NCI-H1417 treated with DMSO at 0.1 percent for 48 hours (cell line): ENCODE results near the gene CLEC19A.
A peak's percentile ranks its signal among the peaks of the same experiment; 100 is the strongest.

ENCODE experiments used
- DNase-seq: peaks from one replicate; lab custom pipeline; 2025; lab: John Stamatoyannopoulos, UW

CLEC19A gene

GRCh38 chr16:19285431-19285830 lies at the start of gene CLEC19A:
CLEC19A (plus strand) TSS chr16:19285731; CDS start chr16:19285852, 121 bp downstream.
- no peak for DNase-seq

DNA sequence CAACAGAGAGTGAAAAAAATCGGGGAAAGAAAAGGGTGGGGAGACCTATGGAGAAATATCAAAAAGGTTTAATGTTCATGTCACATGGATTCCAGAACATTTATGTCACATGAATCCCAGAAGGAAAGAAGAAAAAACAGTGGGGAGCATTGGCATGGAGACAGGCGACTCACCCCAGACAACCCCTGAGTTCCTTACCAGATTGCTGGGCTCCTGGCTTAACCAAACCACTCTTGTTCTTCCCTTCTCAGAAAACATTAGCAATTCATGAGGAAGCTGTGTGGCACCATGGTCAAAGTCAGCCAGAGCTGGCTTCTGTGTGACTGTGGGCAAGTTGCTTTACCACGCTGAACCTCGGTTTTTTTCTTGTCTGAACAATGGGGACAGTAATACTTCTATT lies 49.6 kb upstream of the CLEC19A start:
- no peak for DNase-seq

GRCh38 chr16:19236561-19237209 lies 48.8 kb upstream of the CLEC19A start:
- DNase-seq: no peak

DNA sequence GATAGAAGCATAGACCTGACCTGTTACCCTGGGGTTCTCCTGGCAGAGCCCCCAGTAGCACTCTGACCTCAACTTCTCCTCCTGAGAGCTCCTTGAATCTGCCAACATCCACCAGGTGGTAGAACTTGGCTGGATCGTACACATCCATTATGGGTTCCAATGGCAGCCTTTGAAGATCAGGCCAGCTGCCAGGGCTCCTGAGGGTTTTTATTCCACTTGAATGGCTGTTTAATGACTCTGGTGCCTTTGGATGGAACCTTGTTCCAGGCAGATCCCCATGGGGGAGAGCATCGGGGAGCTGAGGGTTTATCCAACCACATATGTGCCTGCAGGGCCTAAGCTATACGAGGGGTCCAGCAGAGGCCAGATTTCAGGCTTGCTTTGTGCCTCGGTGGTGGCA lies 47.1 kb upstream of the CLEC19A start:
- no peak for DNase-seq

DNA sequence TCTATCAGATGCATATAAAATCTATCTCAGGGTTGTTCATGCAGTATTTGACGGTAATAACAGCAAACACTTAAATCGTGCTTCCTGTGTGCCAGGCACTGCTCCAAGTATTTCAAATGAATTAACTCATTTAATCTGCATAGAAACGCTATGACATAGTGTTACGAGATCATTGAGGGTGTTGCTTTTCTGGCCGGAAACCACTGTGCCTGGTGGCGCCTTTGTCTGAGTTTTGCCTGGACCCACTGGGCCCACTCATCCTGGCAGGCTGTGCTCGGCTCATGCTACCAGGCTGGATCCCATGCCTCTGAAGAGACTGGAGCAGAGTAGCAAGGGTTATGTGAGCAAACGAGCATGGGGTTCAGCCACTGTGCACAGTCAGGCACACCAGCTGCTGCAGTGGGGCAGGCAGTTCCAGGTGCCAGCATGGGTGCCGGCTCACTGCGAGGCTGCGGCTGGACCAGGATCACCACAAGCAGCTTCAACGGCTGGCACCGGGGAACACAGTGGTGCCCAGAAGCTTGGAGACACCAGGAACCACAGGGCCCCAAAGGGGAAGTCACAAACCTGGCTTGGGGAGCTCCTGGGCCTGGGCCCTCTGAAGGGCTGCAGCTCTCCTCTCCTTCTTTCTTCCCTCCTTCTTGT lies 45.9 kb upstream of the CLEC19A start:
- no peak for DNase-seq

- no peak for DNase-seq
These were observed 45.0 kb upstream of the CLEC19A start for GRCh38 chr16:19240494-19240893.

DNA sequence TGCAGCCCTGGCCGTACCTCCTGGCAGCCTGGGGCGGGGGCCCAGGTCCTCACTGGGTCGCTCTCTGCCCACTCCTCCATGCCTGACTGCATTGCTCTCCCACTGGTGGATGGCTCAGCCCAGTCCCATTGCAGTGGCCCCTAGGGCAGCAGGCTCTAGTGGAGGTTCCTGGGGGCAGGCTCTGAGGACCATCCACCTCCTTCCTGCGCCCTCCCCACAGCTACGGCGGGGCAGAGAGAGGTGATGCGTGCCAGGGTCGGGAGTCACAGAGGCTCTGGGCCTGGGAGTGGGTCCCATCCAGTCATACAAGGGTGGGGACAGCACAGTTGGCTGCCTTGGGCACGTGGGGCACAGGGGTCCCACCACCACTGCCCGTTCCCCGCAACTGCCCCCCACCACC lies 44.0 kb upstream of the CLEC19A start:
- no peak for DNase-seq

DNA sequence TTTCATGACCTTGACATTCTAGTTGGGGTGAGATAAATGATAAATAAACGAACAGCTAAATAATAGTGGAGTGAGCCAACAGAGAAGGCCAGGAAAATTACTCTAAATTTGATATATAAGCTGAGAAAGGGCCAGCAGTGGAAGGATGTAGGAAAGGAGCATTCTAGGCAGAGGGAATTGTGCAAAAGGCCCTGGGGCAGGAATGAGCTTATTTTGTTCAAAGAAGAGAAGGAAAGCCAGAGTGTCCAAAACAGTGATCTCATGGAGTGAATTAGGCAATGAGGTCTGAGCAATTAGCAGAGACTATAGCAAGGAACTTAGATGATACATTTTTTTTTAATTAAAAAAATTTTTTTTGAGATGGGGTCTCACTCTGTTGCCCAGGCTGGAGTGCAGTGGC lies 43.3 kb upstream of the CLEC19A start:
- DNase-seq: no peak

- no peak for DNase-seq
These were observed 42.5 kb upstream of the CLEC19A start for GRCh38 chr16:19242987-19243575.

DNA sequence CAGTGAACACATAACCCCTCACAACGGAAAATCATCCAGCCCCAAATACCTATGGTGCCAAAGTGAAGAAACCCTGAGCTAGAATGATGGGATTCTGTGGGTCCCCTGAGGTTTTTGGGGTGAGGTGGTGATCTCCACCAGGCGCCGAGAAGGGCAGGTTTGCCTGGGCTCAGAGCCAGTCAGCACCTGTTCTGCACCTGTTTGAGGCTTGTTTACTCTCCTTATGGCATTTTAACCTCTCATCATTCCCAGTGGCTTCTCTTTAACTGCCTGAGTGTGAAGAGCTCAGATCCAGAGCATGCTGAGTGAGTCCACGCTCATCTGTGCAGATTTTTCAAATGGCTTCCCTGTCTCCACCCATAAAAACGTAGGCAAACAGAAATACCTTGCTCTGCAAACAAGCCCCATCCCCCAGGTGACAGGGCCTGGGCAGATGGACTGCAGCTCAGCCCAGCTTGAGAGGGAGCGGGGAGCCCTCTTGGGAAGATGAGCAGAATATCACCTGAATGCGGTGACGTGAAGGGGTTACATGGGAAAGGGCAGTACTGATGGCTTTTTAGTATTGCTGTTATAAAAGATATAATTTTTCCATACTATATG lies 40.1 kb upstream of the CLEC19A start:
- peak; percentile 76 for DNase-seq

GRCh38 chr16:19252904-19253303 lies 32.6 kb upstream of the CLEC19A start:
- DNase-seq: no peak

GRCh38 chr16:19254611-19255010 lies 30.9 kb upstream of the CLEC19A start:
- no peak for DNase-seq

DNA sequence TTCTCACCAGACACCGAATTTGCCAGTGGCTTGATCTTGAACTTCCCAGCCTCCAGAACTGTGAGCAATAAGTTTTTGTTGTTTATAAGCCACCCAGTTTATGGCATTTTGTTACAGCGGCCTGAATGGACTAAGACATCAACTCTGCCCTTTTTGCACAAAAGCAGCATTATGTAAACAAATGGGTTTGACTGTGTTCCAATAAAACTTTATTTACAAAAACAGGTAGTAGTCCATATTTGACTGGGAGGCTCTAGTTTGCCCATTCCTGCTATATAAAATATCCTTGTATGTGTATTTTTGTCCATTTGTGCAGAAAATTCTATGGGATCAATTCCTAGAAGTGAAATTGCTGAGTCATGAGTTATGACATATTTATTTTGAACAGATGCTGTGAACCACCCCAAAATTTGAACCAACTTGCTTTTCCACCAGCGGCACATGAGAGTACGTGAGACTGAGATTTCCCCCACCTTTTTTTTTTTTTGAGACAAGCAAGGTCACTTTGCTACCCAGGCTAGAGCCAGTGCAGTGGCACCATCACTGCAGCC lies 21.3 kb upstream of the CLEC19A start:
- no peak for DNase-seq

DNA sequence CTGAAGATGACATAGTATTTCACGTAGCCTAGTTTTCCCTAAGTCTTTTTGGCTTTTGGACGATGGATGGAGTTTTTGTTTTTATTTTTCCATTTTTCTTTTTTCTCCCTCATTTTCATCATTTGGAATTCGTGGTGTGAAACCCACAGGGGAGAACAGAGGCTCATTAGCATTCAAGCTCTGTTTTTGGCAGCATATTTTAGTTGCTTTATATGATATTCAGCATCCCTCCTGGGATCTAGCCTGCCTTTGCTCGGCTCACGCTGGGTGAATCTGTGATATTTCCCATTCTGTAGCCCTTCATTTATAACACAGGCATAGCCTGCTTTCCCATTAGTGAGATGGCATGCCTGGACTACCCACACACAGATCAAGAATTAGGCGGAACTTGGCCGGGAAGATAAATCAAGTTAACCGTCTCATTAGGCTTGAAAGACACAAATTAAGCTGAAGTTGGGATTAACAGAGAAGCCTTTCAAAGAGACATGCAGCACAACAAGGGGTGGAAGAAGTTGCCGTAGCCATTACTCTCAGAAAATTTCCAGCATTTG lies 20.1 kb upstream of the CLEC19A start:
- DNase-seq: no peak

DNA sequence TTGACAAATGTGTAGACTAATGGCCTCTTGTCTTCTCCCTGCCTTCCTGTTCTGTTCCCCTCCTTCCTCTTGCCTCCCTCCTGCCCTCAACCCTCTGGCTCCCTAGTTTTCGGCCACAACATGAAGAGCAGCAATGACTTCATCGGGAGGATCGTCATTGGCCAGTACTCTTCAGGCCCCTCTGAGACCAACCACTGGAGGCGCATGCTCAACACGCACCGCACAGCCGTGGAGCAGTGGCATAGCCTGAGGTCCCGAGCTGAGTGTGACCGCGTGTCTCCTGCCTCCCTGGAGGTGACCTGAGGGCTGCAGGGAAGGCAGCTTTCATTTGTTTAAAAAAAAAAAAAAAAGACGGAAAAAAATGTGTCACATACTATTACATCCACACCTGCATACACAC lies 18.8 kb upstream of the CLEC19A start:
- no peak for DNase-seq

DNA sequence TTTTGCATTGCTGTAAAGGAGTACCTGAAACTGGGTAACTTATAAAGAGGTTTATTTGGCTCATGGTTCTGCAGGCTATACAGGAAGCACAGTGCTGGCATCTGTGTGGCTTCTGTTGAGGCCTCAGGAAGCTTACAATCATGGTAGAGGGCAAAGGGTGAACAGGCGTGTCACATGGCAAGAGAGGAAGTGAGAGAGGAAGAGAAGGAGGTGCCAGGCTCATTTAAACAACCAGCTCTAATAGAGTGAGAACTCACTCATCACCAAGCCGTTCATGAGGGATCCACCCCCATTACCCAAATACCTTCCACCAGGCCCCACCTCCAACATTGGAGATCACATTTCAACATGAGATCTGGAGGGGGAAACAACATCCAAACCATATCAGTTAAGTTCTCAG lies 16.4 kb upstream of the CLEC19A start:
- no peak for DNase-seq

DNA sequence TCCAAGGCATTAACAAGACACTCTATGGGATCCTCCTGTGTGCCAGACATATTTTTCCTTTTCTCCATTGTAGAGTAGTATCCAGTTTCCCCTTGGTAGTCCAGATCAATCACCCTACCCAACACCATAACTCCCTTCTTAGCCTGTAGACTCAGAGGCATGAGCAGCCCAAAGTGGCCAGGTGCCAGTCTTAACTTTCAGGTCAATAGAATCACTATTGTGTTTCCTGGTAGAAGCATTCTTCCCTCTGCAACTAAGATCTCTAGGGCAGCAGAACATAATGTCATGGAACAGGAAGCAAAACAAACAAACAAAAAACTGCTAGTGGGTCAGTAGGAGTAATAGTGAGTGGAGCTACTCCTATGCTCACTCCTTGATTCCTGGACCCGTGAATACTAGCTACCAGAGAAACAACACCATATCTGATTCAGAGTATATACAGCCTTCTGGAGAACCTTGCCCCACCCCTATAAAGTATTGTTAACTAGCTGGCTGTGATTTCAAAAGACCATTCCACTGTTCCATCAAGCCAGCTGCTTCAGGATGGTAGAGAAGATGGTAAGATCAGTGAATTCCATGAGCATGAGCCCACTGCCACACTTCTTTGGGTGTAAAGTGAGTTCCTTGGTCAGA lies 11.2 kb upstream of the CLEC19A start:
- no peak for DNase-seq

GRCh38 chr16:19278403-19278802 lies 7.1 kb upstream of the CLEC19A start:
- no peak for DNase-seq

- no peak for DNase-seq
These were observed 4.3 kb upstream of the CLEC19A start for GRCh38 chr16:19281246-19281645.

GRCh38 chr16:19282101-19282500 lies 3.4 kb upstream of the CLEC19A start:
- no peak for DNase-seq

- no peak for DNase-seq
These were observed 1.9 kb upstream of the CLEC19A start for GRCh38 chr16:19283637-19284036.

GRCh38 chr16:19284207-19284606 lies 1.3 kb upstream of the CLEC19A start:
- DNase-seq: no peak
